ENCODE data around the gene PIGU. TPM values are rescaled to one million over a fixed set of nuclear protein-coding genes. Genes with fewer than 3 reads are reported as not detected.

PIGU gene
- total RNA-seq, 1 donor from 2014 or later: 20.7 TPM

- no peak for DNase-seq (ENCODE audit: low read depth)
- peaks cover 5% of the 10 kb centered on the region for H3K27me3 ChIP-seq (ENCODE audit: control insufficient read depth, insufficient read depth, low read length)
- H3K36me3 ChIP-seq (ENCODE audit: control insufficient read depth, insufficient read depth, low read length): no peaks in the 10 kb centered on the region
- no peak overlapping the region for H3K4me3 ChIP-seq (ENCODE audit: low read depth, low read length)
- TF ChIP-seq CTCF (IDR thresholded peaks at IDR 0.05; ENCODE audit: insufficient read depth, low read length, poor library complexity, severe bottlenecking): no peak
These were observed 34.1 kb upstream of the PIGU start for GRCh38 chr20:34710861-34711574.

- Histone ChIP-seq H3K36me3 (ENCODE audit: control insufficient read depth, insufficient read depth, low read length) (no peaks in the 10 kb centered on the region), H3K4me3 (ENCODE audit: low read depth, low read length) (no peak overlapping the region), H3K27me3 (ENCODE audit: control insufficient read depth, insufficient read depth, low read length) (peaks cover 5% of the 10 kb centered on the region)
- TF ChIP-seq CTCF (IDR thresholded peaks at IDR 0.05; ENCODE audit: insufficient read depth, low read length, poor library complexity, severe bottlenecking): no peak
- no peak for DNase-seq (ENCODE audit: low read depth)
These were observed 33.6 kb upstream of the PIGU start for GRCh38 chr20:34710568-34710839.

GRCh38 chr20:34709831-34710567 is 33.1 kb upstream of the PIGU start:
- Histone ChIP-seq H3K27me3 (ENCODE audit: control insufficient read depth, insufficient read depth, low read length) (peaks cover 5% of the 10 kb centered on the region), H3K36me3 (ENCODE audit: control insufficient read depth, insufficient read depth, low read length) (no peaks in the 10 kb centered on the region), H3K4me3 (ENCODE audit: low read depth, low read length) (peak overlapping the region; percentile 67)
- TF ChIP-seq CTCF (IDR thresholded peaks at IDR 0.05; ENCODE audit: insufficient read depth, low read length, poor library complexity, severe bottlenecking): peak; percentile 32
- DNase-seq (ENCODE audit: low read depth): no peak

- TF ChIP-seq CTCF (IDR thresholded peaks at IDR 0.05; ENCODE audit: insufficient read depth, low read length, poor library complexity, severe bottlenecking): no peak
- peak overlapping the region; percentile 67 for H3K4me3 ChIP-seq (ENCODE audit: low read depth, low read length)
- H3K36me3 ChIP-seq (ENCODE audit: control insufficient read depth, insufficient read depth, low read length): no peaks in the 10 kb centered on the region
- peaks cover 5% of the 10 kb centered on the region for H3K27me3 ChIP-seq (ENCODE audit: control insufficient read depth, insufficient read depth, low read length)
- DNase-seq (ENCODE audit: low read depth): no peak
These were observed 32.3 kb upstream of the PIGU start for GRCh38 chr20:34709044-34709830.

GRCh38 chr20:34708621-34709043 is 31.7 kb upstream of the PIGU start:
- Histone ChIP-seq H3K36me3 (ENCODE audit: control insufficient read depth, insufficient read depth, low read length) (no peaks in the 10 kb centered on the region), H3K27me3 (ENCODE audit: control insufficient read depth, insufficient read depth, low read length) (peaks cover 5% of the 10 kb centered on the region), H3K4me3 (ENCODE audit: low read depth, low read length) (peak overlapping the region; percentile 67)
- DNase-seq (ENCODE audit: low read depth): no peak
- peak; percentile 68 for TF ChIP-seq CTCF (IDR thresholded peaks at IDR 0.05; ENCODE audit: insufficient read depth, low read length, poor library complexity, severe bottlenecking)

Data from kidney epithelial cell (primary cell).